Hematopoietic multipotent progenitor cell treated with erythropoietin and hydrocortisone succinate and interleukin-3 and kit ligand, for 17 days (in vitro differentiated cells): ENCODE measurements around the gene STAC.
"Not testable (repeated sequence)": the region's sequence is repeated elsewhere in the genome, so short reads cannot be mapped to it uniquely, and the experiment has no call there.

ENCODE experiments used
- DNase-seq: peaks from one replicate; pipeline ENCODE4 v3.0.0-alpha.2; 2015; ENCODE audit warnings: low spot score

STAC gene

GRCh38 chr3:36520241-36521006 is 140.1 kb downstream of the STAC start:
- no peak for DNase-seq

DNA sequence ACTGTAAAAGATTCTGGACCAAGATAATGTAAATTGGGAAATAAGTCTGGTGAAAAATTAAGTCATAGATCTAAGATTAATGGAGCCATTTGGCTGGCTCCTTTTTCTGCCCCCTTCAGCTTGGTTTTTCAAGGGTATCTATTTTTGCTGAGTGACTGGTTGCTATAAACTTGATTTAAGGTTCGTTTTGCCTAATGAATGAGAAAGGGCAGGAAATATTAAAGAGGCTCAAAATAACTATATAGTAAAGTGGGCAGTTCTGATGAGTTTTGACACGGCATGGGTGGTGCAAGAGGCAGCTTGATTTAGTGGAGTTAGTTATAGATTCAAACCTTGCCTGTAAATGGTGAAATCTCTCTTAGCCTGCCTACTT is 140.7 kb downstream of the STAC start:
- DNase-seq: no peak

DNA sequence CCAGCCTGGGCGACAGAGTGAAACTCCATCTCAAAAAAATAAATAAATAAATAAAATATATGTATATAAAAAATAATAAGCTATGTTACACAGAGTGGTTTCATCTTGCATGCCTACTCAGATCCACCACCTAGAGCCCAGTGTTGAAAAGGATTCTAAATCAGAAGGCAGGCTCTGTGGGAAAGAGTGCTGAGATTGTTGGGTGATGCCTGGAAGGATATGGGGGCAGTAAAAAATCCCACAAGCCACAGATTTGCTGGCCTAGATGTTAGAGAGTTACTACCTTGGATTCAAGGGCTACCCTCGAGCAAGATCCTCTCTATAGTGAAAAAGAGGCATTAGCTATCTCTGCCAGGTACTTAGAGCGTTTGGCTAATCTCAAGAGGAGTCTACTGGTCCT is 144.3 kb downstream of the STAC start:
- DNase-seq: no peak

DNA sequence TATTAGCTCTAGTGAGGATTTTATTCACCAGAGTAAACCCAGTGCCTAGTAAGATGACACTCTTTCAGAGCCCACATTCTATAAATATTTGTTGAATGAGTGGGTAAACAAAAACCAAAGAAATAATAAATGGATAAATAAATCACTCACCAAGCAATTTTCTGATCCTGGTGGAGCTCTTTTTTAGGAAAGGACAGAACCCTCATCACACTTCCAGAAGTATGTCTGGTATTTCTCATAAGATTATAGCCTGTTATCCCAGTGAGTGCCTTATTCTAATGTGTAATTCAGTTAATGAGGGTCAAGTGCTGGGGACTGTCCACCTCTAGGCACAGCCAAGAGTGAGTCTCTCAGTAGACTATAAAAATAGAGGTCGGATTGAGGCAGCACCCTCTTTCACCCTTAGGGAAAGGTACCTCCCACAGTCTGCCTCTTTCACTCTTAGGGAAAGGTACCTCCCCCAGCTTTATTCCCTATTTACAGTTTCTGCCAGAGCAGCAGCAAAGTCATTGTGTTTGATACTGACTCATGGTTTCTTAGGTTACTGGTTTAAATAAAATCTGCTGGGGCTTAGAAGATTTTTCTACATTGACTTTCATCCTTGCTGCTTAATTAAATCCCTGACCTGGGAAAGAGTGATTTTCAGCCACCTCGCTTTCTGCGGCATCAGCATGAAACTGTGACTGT is 145.0 kb downstream of the STAC start:
- no peak for DNase-seq

DNA sequence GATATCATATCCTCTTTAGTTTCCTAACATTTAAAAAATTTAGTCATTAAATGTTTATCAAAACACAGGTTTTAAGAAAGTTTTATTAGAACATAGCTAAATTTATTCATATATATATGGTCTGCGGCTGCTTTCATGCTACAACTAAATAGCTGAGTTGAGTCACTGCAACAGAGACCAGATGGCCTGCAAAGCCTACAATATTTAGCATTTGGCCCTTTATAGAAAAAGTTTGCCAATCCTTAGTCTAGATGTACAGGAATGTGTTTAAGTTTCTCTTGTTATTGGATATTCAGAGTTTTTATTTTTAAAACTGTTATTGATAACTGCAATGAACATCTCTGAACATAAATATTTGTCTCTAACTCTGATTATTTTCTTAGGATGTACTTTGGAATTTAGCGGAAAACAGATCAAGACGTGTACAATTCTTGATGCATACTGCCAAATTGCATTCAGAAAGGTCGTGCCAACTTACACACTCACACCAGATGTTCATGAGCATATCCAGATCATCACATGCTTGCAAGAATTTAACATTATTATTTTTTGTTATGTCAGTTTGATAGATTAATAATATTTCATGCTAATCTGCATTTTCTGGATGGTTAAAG is 157.9 kb downstream of the STAC start:
- no peak for DNase-seq

DNA sequence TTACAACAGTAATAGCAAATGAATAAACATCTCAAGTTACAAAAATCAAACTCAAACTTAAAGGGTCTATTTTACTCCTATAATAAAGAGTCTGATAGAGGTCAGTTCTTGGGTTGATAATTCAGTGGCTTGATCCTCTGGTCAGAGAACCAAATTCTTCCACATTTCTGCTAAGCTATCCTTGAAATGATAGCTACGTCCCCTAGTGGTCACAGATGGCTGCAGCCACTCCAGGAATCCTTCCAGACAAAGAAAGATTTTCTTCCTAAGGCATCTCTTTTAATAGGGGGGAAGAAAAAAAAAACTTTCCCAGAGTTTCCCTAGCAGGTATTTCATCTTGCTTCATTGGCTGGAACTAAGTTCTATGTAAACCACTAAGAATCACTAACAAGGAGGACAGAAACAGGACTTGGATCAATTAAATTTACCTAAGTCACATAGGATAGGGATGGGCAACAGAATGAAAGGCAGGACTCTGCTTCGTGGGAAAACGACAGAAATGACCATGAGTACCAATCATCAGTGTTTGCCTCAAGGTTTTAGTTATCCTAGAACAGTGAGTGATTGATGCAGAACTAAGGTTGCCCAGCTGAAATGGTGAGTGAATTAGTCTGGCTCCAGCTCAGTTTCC is 160.7 kb downstream of the STAC start:
- DNase-seq: no peak

GRCh38 chr3:36542186-36542585 is 161.9 kb downstream of the STAC start:
- DNase-seq: no peak

- no peak for DNase-seq
Measured at GRCh38 chr3:36543276-36543997, 163.1 kb downstream of the STAC start.

- DNase-seq: no peak
Measured at GRCh38 chr3:36546226-36546625, 165.9 kb downstream of the STAC start.

- DNase-seq: no peak
Measured at GRCh38 chr3:36548712-36549111, 168.4 kb downstream of the STAC start.

DNA sequence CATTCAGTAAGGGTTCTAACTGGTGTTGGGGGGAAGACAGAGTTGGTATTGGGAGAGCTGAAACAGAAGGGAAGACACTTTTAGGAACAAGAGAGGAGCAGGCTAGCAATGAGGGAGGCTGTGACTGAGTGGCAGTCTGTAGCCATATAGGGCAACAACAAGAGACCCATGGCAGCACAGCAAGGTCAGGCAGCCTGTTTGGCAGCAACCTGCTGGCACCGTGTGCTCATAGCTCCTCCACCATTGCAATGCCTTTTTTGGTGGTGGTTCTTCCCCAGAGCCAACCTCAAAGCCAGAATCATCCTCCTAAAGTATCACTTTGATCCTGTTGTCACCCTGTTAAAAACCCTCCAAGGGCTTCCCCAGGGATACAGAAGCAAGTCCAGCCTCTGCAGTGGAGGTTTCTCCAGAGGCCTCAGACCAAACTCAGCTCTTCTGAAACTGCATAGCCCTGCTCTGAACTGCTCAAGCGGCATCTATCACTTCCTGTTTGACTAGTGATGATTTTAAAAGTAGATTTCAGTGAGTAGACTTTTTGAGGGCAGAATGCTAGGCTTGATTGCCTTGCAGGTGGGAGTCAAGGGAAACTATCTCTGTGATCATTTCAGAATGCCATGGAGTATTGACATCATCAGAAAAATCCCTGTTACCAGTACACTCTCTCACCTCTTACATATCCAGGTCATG is 176.9 kb downstream of the STAC start:
- no peak for DNase-seq

- DNase-seq: no peak
Measured at GRCh38 chr3:36557708-36558421, 177.6 kb downstream of the STAC start.

DNA sequence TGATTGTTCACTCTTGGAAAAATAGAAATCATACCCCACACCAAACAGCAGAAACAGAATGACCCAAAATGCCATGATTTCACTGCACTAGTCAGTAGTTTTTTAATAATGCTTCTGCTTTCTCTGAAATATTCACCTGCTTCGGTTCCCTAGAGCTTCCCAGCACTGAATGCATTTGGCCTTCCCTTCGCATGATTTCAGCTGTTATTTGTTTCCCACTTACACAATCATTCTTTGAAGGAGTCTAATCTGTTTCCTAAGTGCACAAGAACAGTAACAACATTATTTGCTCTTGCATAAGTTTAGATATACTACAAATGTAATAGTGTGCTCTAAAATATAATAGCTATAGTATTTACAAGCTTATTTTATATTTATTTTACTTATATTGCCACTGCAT is 178.7 kb downstream of the STAC start:
- DNase-seq: no peak

DNA sequence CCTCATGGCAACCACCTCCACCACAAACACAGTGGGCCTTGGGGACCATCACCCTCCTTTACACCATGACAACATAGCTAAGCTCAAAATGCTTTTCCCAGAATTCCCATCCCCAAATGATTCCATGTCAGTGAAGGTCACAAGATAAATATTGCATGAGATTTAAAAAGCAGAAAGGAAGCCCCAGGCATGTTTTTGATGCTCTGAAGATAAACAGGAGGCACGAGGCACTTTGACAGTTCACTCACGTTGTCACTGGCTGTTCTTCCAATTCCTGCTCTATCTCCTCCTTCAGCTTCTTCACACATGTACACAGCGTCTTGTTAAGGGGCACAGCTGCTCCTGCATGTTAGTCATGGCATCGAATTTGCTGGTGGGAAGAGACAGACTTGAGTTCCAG is 180.4 kb downstream of the STAC start:
- DNase-seq: no peak

GRCh38 chr3:36561601-36562000 is 181.3 kb downstream of the STAC start:
- no peak for DNase-seq

DNA sequence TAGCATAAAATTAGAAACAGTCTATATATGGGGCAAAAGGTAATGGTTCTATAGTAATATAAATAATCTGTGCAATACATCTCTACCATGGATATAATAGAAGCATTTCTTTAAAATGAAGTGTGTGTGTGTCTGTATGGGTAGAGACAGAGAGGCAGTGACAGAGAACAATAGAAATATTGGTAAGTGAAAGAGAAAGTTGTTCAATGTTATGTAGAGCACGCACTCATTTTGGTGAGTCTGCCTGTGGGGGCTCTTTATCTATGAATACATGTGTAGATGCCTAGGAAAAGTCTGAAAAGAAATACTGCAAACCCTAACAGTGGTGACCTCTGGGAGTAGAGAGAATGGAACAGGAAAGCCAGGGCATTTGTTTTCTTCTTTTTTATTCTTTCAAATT is 182.6 kb downstream of the STAC start:
- no peak for DNase-seq

GRCh38 chr3:36575241-36575640 is 194.9 kb downstream of the STAC start:
- DNase-seq: no peak

DNA sequence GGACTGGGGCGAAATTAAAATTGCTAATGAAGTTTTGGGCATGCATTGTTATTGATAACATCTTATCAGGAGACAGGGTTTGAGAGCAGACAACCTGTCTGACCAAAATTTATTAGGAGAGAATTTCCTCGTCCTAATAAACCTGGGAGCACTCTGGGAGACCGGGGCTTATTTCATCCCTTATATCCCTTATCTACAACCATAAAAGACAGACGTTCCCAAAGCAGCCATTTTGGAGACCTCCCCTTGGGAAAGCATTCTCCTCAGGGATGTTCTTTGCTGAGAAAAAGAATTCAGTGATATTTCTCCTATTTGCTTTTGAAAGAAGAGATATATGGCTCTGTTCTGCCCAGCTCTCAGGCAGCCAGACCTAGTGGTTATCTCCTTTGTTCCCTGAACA is 198.1 kb downstream of the STAC start:
- not testable (repeated sequence) for DNase-seq

- DNase-seq: no peak
Measured at GRCh38 chr3:36579746-36580145, 199.4 kb downstream of the STAC start.

DNA sequence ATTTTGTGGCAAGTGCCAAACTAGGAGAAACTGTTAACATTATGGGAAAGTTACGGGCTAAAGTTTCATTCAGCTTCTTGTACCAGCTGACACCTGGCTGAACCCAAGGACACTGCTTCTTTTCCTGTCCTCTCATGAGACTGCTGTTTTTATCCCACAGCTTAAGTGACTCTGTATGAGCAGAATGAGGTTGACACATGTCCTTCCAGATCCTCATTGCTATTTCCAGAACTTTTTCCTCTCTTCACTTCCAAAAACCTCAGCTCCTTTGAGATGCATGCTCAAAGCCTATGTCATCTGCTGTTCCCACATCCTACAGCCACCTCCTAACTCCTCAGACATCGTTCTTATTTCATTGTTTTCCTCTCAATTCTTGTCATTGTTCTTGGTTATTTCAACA is 200.4 kb downstream of the STAC start:
- no peak for DNase-seq

DNA sequence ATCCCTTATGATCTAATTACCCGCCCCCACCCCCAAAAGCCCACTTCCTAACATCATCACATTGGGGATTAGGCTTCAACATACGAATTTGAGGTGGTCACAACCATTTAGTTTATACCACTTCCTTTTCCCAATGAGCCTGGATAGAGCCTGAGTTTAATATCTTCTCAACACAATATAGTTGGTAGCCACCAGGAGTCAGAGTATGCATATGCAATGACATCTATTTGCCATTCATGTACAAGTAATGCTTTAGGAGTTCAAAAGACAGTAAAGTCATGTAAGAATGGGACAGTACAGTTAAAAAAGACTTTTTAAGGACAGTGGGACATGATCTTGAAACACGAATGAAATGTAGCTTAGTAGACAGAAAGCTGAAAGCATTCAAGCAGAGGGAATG is 211.7 kb downstream of the STAC start:
- DNase-seq: no peak
